Muscle of arm (tissue), 12 donors: ENCODE measurements around the gene CCHCR1. TPM values are rescaled to one million over a fixed set of nuclear protein-coding genes. Genes with fewer than 3 reads are reported as not detected.
A peak's percentile ranks its signal among the peaks of the same experiment; 100 is the strongest.
"Not testable (repeated sequence)": the region's sequence is repeated elsewhere in the genome, so short reads cannot be mapped to it uniquely, and the experiment has no call there.

ENCODE experiments used
- DNase-seq: peaks from one replicate; pipeline ENCODE4 v3.0.0-alpha.2; 2013
- polyA plus RNA-seq, 12 donors: library from polyadenylated mRNA; unstranded; fragments of 120-200 nt; gene quantifications; one replicate each; pipeline ENCODE4 v1.2.1, GENCODE V29; 2013; ENCODE audit not compliant: insufficient read length in 12 of 12

CCHCR1 gene
- polyA plus RNA-seq, 12 donors: 9.5 to 25.3 (median 12.6) TPM; not detected in 1

- DNase-seq: not testable (repeated sequence)
Measured at GRCh38 chr6:31165064-31165832, 7.6 kb upstream of the CCHCR1 start.

GRCh38 chr6:31164475-31165063 is 7.0 kb upstream of the CCHCR1 start:
- not testable (repeated sequence) for DNase-seq

- DNase-seq: no peak
Measured at GRCh38 chr6:31163922-31164321, 6.3 kb upstream of the CCHCR1 start.

GRCh38 chr6:31162463-31163165 is 5.0 kb upstream of the CCHCR1 start:
- no peak for DNase-seq

- DNase-seq: no peak
Measured at GRCh38 chr6:31161216-31162126, 3.9 kb upstream of the CCHCR1 start.

GRCh38 chr6:31158863-31159855 is 1.6 kb upstream of the CCHCR1 start:
- no peak for DNase-seq

GRCh38 chr6:31158140-31158862 is 699 bp upstream of the CCHCR1 start, which contains the start of gene TCF19:
Gene TCF19, plus strand, starts transcription at chr6:31158589. Its CDS starts 881 bp downstream, at chr6:31159470.
- DNase-seq: peak; percentile 100

GRCh38 chr6:31156641-31157040 is 961 bp downstream of the CCHCR1 start:
- DNase-seq: no peak

- DNase-seq: no peak
Measured at GRCh38 chr6:31154436-31154835, 3.2 kb downstream of the CCHCR1 start.

- no peak for DNase-seq
Measured at GRCh38 chr6:31152781-31153180, 4.8 kb downstream of the CCHCR1 start.

GRCh38 chr6:31149827-31150447 is 7.7 kb downstream of the CCHCR1 start:
- DNase-seq: no peak

GRCh38 chr6:31145386-31145785 is 12.2 kb downstream of the CCHCR1 start:
- DNase-seq: no peak

GRCh38 chr6:31144970-31145340 is 12.6 kb downstream of the CCHCR1 start:
- no peak for DNase-seq

GRCh38 chr6:31144296-31144969 is 13.2 kb downstream of the CCHCR1 start:
- DNase-seq: no peak

- DNase-seq: peak; percentile 65
Measured at GRCh38 chr6:31143148-31143547, 14.5 kb downstream of the CCHCR1 start.

GRCh38 chr6:31142361-31142761 is 15.2 kb downstream of the CCHCR1 start:
- peak; percentile 29 for DNase-seq

- no peak for DNase-seq
Measured at GRCh38 chr6:31140643-31141042, 17.0 kb downstream of the CCHCR1 start.

GRCh38 chr6:31139599-31139998 is 18.0 kb downstream of the CCHCR1 start:
- no peak for DNase-seq

GRCh38 chr6:31138982-31139381 is 18.6 kb downstream of the CCHCR1 start, which contains the start of gene PSORS1C2:
Gene PSORS1C2, minus strand, starts transcription at chr6:31139066. Its CDS starts 40 bp downstream, at chr6:31139026.
- DNase-seq: no peak
